Measurements from ENCODE around the gene HOXC13. TPM values are rescaled to one million over a fixed set of nuclear protein-coding genes. Genes with fewer than 3 reads are reported as not detected.

HOXC13 gene
- total and polyA plus RNA-seq, 4 donors: 0.32 TPM; not detected in 3

DNA sequence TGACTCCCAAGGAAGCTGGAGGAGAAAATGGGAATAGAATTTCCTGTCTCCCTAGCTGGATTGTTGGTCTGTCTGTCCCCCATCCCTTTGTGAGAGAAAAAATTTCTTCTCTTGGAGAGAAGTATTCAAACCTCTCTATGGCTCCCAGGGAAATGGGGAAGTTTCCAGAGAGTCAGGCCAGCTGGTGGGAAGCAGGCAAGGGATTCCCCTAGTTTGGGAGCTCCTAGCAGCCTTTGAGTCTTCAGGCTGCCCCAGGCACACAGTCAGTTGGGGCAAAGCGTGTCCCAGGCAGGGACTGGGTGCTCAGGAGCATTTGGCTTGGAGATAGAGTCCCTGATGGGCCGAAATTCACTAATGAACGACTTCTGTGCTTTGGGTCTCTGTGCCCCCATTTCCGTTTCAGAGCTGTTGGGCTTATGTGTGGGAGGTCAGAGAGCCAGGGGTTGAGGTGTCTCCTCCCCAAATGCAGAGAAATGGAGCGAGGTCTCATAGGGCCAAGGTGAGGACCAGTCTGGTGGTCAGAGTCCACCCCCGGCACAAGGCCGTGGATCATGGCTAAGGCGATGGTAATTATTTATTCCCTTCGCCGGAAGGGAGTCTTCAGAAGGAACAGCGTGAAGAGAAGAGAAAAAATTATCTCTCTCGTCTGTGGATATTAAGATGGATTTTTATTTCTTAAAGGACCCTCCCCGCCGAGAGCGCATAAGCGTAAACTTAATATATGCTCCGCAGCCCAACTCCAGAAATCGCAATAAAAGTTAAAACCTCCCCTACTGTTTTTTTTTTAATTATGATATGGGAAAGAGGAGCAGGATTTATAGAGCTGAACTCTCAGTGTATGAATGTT is 54.8 kb downstream of the HOXC13 start:
- Histone ChIP-seq H3K4me1 (ENCODE audit: control insufficient read depth in 1 of 2, insufficient read depth in 2 of 2, low read length in 2 of 2) (no peaks in the 10 kb centered on the region), H3K9me3 (ENCODE audit: control insufficient read depth, low read length) (no peaks in the 10 kb centered on the region), H3K4me3 (ENCODE audit: low read length in 2 of 2) (no peak overlapping the region), H3K27me3 (ENCODE audit: control insufficient read depth in 1 of 2, insufficient read depth in 2 of 2, low read length in 1 of 2) (peaks cover 0 to 6% of the 10 kb centered on the region in 2 donors), H3K36me3 (ENCODE audit: control insufficient read depth in 1 of 2, insufficient read depth in 2 of 2, low read length in 1 of 2) (no peaks in the 10 kb centered on the region), H3K27ac (ENCODE audit: low read depth in 1 of 2, low read length in 2 of 2) (no peak overlapping the region)
- intact Hi-C loops (cut with DNase I): no loop called here
- 55 to 58% methylated on average over 18 of the region's 18 CpGs for WGBS, 2 donors
- DNase-seq: no peak
- ATAC-seq (ENCODE audit: low FRiP score): no peak

DNA sequence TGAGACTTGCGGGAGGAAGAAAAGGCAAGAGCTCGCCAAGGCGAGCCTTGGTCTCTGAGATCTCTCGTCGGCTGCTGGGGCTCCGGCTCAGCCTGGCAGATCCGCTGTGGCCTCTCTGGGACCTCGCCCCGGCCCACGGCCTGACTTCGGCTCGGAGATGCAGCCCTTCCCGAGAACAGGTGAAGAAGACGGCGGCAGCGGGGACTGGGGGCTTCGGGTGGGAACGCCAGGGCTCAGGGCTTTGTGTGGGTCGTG is 55.3 kb downstream of the HOXC13 start:
- H3K4me3 ChIP-seq (ENCODE audit: low read length in 2 of 2): no peak overlapping the region
- DNase-seq: no peak
- no peaks in the 10 kb centered on the region for H3K36me3 ChIP-seq (ENCODE audit: control insufficient read depth in 1 of 2, insufficient read depth in 2 of 2, low read length in 1 of 2)
- ATAC-seq (ENCODE audit: low FRiP score): no peak
- no peaks in the 10 kb centered on the region for H3K4me1 ChIP-seq (ENCODE audit: control insufficient read depth in 1 of 2, insufficient read depth in 2 of 2, low read length in 2 of 2)
- intact Hi-C loops (cut with DNase I): no loop called here
- H3K9me3 ChIP-seq (ENCODE audit: control insufficient read depth, low read length): no peaks in the 10 kb centered on the region
- H3K27me3 ChIP-seq (ENCODE audit: control insufficient read depth in 1 of 2, insufficient read depth in 2 of 2, low read length in 1 of 2): peaks cover 0 to 6% of the 10 kb centered on the region in 2 donors
- 14 to 18% methylated on average over 19 of the region's 19 CpGs for WGBS, 2 donors
- H3K27ac ChIP-seq (ENCODE audit: low read depth in 1 of 2, low read length in 2 of 2): no peak overlapping the region

DNA sequence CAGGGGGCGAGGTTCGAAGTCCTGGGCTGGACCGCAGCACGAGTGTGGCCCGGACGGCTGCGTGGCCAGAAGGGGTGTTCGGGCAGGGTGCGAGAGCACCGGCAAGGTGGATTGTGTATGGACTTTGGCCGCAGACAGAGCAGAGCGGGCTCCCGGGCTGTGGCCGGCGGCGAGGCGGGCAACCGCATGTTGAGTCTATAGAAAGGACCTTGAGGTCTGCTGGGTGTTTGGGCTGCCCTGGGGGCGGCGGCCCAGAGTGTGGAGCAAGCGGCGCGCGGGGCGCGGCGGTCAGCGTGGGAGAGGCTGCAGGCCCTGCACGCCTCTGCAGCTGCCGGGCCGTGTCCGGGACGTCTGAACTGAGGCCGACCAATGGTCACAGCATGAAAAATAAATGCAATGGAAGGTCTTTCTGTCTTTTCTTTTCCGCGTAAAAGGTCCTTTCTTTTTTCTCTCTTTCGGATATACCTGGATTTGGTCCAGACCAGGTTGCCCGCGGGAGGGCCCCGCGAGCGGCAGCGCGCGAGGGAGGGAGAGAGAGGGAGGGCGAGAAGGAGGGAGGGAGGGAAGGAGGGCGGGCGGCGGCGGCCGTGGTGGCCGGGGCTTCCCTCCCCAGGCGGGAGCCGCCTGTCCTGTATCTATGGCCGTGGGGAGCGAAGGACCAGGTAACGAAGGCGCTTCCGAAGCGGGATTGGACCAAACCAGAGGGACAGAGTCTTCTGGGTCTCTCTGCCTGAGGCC is 55.8 kb downstream of the HOXC13 start:
- ATAC-seq (ENCODE audit: low FRiP score) (no peak), DNase-seq (no peak)
- H3K27ac ChIP-seq (ENCODE audit: low read depth in 1 of 2, low read length in 2 of 2): no peak overlapping the region
- no peaks in the 10 kb centered on the region for H3K36me3 ChIP-seq (ENCODE audit: control insufficient read depth in 1 of 2, insufficient read depth in 2 of 2, low read length in 1 of 2)
- no peaks in the 10 kb centered on the region for H3K4me1 ChIP-seq (ENCODE audit: control insufficient read depth in 1 of 2, insufficient read depth in 2 of 2, low read length in 2 of 2)
- WGBS, 2 donors: 9% methylated on average over 51 to 60 of the region's 60 CpGs
- intact Hi-C loops (cut with DNase I): no loop called here
- no peaks in the 10 kb centered on the region for H3K9me3 ChIP-seq (ENCODE audit: control insufficient read depth, low read length)
- peaks cover 0 to 6% of the 10 kb centered on the region in 2 donors for H3K27me3 ChIP-seq (ENCODE audit: control insufficient read depth in 1 of 2, insufficient read depth in 2 of 2, low read length in 1 of 2)
- no peak overlapping the region for H3K4me3 ChIP-seq (ENCODE audit: low read length in 2 of 2)

DNA sequence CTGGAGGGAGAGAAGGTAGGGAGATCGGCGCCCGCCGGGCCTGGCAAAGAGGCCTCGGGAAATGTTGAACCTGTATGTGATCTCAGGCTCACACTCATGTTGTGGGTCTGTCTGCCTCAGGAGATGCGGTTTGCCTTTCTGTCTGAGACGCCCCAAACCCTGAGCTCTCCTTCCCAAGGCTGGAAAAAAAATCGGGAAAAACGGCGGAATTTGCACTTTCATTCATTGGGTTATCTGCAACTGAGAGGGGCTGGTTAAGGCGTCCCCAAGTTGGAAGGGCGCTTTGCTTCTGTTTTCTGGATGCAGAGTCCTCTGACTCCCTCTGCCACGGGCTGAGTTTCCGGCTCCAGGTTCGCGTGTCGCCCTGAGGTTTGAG is 56.4 kb downstream of the HOXC13 start:
- intact Hi-C loops (cut with DNase I): no loop called here
- peaks cover 0 to 6% of the 10 kb centered on the region in 2 donors for H3K27me3 ChIP-seq (ENCODE audit: control insufficient read depth in 1 of 2, insufficient read depth in 2 of 2, low read length in 1 of 2)
- peak; percentile 27 for ATAC-seq (ENCODE audit: low FRiP score)

DNA sequence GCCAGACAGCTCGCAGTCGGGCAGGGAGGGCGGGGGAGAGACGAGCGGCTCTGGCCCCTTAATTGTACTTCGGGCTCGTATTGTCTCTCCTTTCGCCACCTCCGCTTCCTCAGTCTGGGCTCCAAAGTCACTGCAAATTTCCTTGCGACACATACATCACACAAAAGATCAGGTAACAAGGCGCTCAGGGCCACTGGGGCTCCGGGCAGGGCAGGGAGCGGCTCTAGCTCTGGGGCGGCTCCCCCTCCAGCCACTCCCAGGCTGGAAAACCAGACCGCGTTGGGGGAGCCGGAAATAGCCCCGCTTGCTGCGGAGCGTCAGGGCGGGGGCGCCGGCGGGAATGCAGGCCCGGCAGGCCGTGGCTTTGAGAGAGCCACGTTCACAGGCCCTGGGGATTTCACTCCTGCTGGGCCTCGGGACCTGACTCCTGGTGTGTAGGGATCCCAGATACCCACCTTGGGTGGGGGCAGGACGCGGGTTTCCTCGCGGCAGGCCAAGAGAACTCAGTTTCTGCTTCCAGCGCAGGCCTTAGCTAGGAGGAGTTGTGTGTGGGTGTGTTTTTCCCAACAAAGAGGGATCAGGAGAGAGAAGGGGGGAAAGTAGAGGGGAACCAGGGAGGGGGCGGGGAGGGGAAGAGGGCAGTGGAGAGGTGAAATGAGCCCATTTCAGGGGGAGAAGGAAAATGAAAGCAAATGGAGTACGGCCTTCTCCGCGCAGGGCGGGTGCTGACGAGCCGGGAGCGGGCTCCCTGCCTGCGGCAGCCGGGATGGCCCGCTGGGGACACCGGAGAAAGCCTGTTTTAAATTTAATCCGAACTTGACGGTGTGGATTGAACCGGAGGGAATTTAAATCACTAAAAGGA is 57.0 kb downstream of the HOXC13 start:
- DNase-seq: peak in 1 of 2 donors; percentile 90
- ATAC-seq (ENCODE audit: low FRiP score): peak; percentile 65
- Histone ChIP-seq H3K27ac (ENCODE audit: low read depth in 1 of 2, low read length in 2 of 2) (no peak overlapping the region), H3K9me3 (ENCODE audit: control insufficient read depth, low read length) (no peaks in the 10 kb centered on the region), H3K27me3 (ENCODE audit: control insufficient read depth in 1 of 2, insufficient read depth in 2 of 2, low read length in 1 of 2) (peaks cover 0 to 4% of the 10 kb centered on the region in 2 donors), H3K4me1 (ENCODE audit: control insufficient read depth in 1 of 2, insufficient read depth in 2 of 2, low read length in 2 of 2) (no peaks in the 10 kb centered on the region), H3K36me3 (ENCODE audit: control insufficient read depth in 1 of 2, insufficient read depth in 2 of 2, low read length in 1 of 2) (no peaks in the 10 kb centered on the region), H3K4me3 (ENCODE audit: low read length in 2 of 2) (peak overlapping the region in 1 of 2 donors; percentile 13)
- intact Hi-C loops (cut with DNase I): no loop called here
- 38 to 43% methylated on average over 48 of the region's 48 CpGs for WGBS, 2 donors

More for the DNA sequence above, 56.4 kb downstream of the HOXC13 start:
- WGBS, 2 donors: 20% methylated on average over 17 of the region's 17 CpGs
- Histone ChIP-seq H3K4me1 (ENCODE audit: control insufficient read depth in 1 of 2, insufficient read depth in 2 of 2, low read length in 2 of 2) (no peaks in the 10 kb centered on the region), H3K9me3 (ENCODE audit: control insufficient read depth, low read length) (no peaks in the 10 kb centered on the region), H3K4me3 (ENCODE audit: low read length in 2 of 2) (no peak overlapping the region), H3K27ac (ENCODE audit: low read depth in 1 of 2, low read length in 2 of 2) (no peak overlapping the region), H3K36me3 (ENCODE audit: control insufficient read depth in 1 of 2, insufficient read depth in 2 of 2, low read length in 1 of 2) (no peaks in the 10 kb centered on the region)
- DNase-seq: no peak

Small RNA genes lying within 50 kb of the gene (microRNA-seq; reads per million reads assigned to microRNA genes)
- gene MIR196A2: 45.7 to 6,406 reads per million in 2 donors

Other genes with a start within 250 kb of the HOXC13 start
- 100 to 1,000 TPM; 242 to 259 TPM for gene CALCOCO1, start 211.4 kb upstream of the HOXC13 start, total RNA-seq
- gene CALCOCO1, start 211.4 kb upstream of the HOXC13 start, polyA plus RNA-seq: 100 to 1,000 TPM in 1 of 2 donors, 10 to 100 TPM in 1; 88.5 to 299 TPM
- gene CISTR, start 186.9 kb upstream of the HOXC13 start, total RNA-seq: not detected
- gene CISTR, start 186.9 kb upstream of the HOXC13 start, polyA plus RNA-seq: not detected
- under 1 TPM in 1 of 2 donors, not detected in 1; 0.45 TPM for gene HOXC12, start 16.1 kb downstream of the HOXC13 start, total RNA-seq
- not detected for gene HOXC12, start 16.1 kb downstream of the HOXC13 start, polyA plus RNA-seq
- 1 to 10 TPM in 1 of 2 donors, not detected in 1; 4.1 TPM for gene HOXC11, start 34.3 kb downstream of the HOXC13 start, total RNA-seq
- under 1 TPM in 1 of 2 donors, not detected in 1; 0.38 TPM for gene HOXC11, start 34.3 kb downstream of the HOXC13 start, polyA plus RNA-seq
- 1 to 10 TPM in 1 of 2 donors, not detected in 1; 9.7 TPM for gene HOTAIR, start 36.1 kb downstream of the HOXC13 start, total RNA-seq
- gene HOTAIR, start 36.1 kb downstream of the HOXC13 start, polyA plus RNA-seq: not detected
- 10 to 100 TPM in 1 of 2 donors, 1 to 10 TPM in 1; 1.6 to 32.0 TPM for gene HOXC10, start 46.3 kb downstream of the HOXC13 start, total RNA-seq
- gene HOXC10, start 46.3 kb downstream of the HOXC13 start, polyA plus RNA-seq: 1 to 10 TPM in 1 of 2 donors, not detected in 1; 3.6 TPM
- gene HOXC9, start 61.3 kb downstream of the HOXC13 start, total RNA-seq: 1 to 10 TPM; 2.6 to 9.0 TPM
- gene HOXC9, start 61.3 kb downstream of the HOXC13 start, polyA plus RNA-seq: under 1 TPM in 1 of 2 donors, not detected in 1; 0.38 TPM
- 1 to 10 TPM; 4.2 to 6.4 TPM for gene HOXC8, start 70.2 kb downstream of the HOXC13 start, total RNA-seq
- gene HOXC8, start 70.2 kb downstream of the HOXC13 start, polyA plus RNA-seq: under 1 TPM in 1 of 2 donors, not detected in 1; 0.75 TPM
- 10 to 100 TPM; 14.7 to 17.1 TPM for gene HOXC6, start 89.6 kb downstream of the HOXC13 start, total RNA-seq
- gene HOXC6, start 89.6 kb downstream of the HOXC13 start, polyA plus RNA-seq: 1 to 10 TPM; 1.5 to 3.3 TPM
- gene HOXC5, start 94.2 kb downstream of the HOXC13 start, total RNA-seq: 1 to 10 TPM; 3.8 to 3.9 TPM
- not detected for gene HOXC5, start 94.2 kb downstream of the HOXC13 start, polyA plus RNA-seq
- gene HOXC4, start 115.0 kb downstream of the HOXC13 start, total RNA-seq: 10 to 100 TPM; 10.1 to 18.4 TPM
- 1 to 10 TPM; 1.4 to 1.8 TPM for gene HOXC4, start 115.0 kb downstream of the HOXC13 start, polyA plus RNA-seq

All from aorta (tissue), 5 donors.